Measurements from ENCODE around the gene FAM13B.

The FAM13B gene

GRCh38 chr5:137938751-137939143, 94.1 kb downstream of the FAM13B start:
- Histone ChIP-seq H3K9me3 (ENCODE audit: control insufficient read depth, insufficient read depth, low read length) (no peaks in the 10 kb centered on the region), H3K27me3 (ENCODE audit: control insufficient read depth, low read length) (no peaks in the 10 kb centered on the region), H3K27ac (ENCODE audit: low read depth, low read length) (no peak overlapping the region), H3K4me2 (ENCODE audit: low read length) (no peak overlapping the region), H4K20me1 (ENCODE audit: control insufficient read depth, insufficient read depth, low read depth, low read length) (no peaks in the 10 kb centered on the region; the same call in 1 of the 2 replicates), H3K4me3 (ENCODE audit: low read length) (no peak overlapping the region), H3K4me1 (ENCODE audit: control insufficient read depth, low read length) (peaks cover 16% of the 10 kb centered on the region), H3F3A (ENCODE audit: control insufficient read depth, insufficient read depth) (no peaks in the 10 kb centered on the region), H3K79me2 (ENCODE audit: control insufficient read depth, low read length) (no peaks in the 10 kb centered on the region), H3K36me3 (ENCODE audit: control insufficient read depth, low read length) (peaks cover 61% of the 10 kb centered on the region), H3K9me2 (replicated peaks; ENCODE audit: control insufficient read depth, low read length) (no peaks in the 10 kb centered on the region)
- TF ChIP-seq CTCF (IDR thresholded peaks at IDR 0.05; ENCODE audit: low read depth, low read length, poor library complexity, severe bottlenecking) = no peak
- no peak for TF ChIP-seq EZH2phosphoT487 (IDR thresholded peaks at IDR 0.05; ENCODE audit: borderline replicate concordance, low read length)

GRCh38 chr5:137937994-137938750, 94.7 kb downstream of the FAM13B start:
- H3F3A ChIP-seq (ENCODE audit: control insufficient read depth, insufficient read depth) = no peaks in the 10 kb centered on the region
- no peaks in the 10 kb centered on the region for H3K9me2 ChIP-seq (replicated peaks; ENCODE audit: control insufficient read depth, low read length)
- no peak overlapping the region for H3K27ac ChIP-seq (ENCODE audit: low read depth, low read length)
- H3K36me3 ChIP-seq (ENCODE audit: control insufficient read depth, low read length) = peaks cover 57% of the 10 kb centered on the region
- peaks cover 16% of the 10 kb centered on the region for H3K4me1 ChIP-seq (ENCODE audit: control insufficient read depth, low read length)
- no peaks in the 10 kb centered on the region for H3K79me2 ChIP-seq (ENCODE audit: control insufficient read depth, low read length)
- no peak for TF ChIP-seq CTCF (IDR thresholded peaks at IDR 0.05; ENCODE audit: low read depth, low read length, poor library complexity, severe bottlenecking)
- TF ChIP-seq EZH2phosphoT487 (IDR thresholded peaks at IDR 0.05; ENCODE audit: borderline replicate concordance, low read length) = no peak
- H4K20me1 ChIP-seq (ENCODE audit: control insufficient read depth, insufficient read depth, low read depth, low read length) = no peaks in the 10 kb centered on the region; the same call in 1 of the 2 replicates
- no peak overlapping the region for H3K4me3 ChIP-seq (ENCODE audit: low read length)
- no peaks in the 10 kb centered on the region for H3K9me3 ChIP-seq (ENCODE audit: control insufficient read depth, insufficient read depth, low read length)
- no peaks in the 10 kb centered on the region for H3K27me3 ChIP-seq (ENCODE audit: control insufficient read depth, low read length)
- no peak overlapping the region for H3K4me2 ChIP-seq (ENCODE audit: low read length)

- H3K27me3 ChIP-seq (ENCODE audit: control insufficient read depth, low read length) = no peaks in the 10 kb centered on the region
- no peak overlapping the region for H3K4me3 ChIP-seq (ENCODE audit: low read length)
- peaks cover 16% of the 10 kb centered on the region for H3K4me1 ChIP-seq (ENCODE audit: control insufficient read depth, low read length)
- no peaks in the 10 kb centered on the region for H3K79me2 ChIP-seq (ENCODE audit: control insufficient read depth, low read length)
- no peak overlapping the region for H3K4me2 ChIP-seq (ENCODE audit: low read length)
- peaks cover 6% of the 10 kb centered on the region; the same call in 1 of the 2 replicates for H3F3A ChIP-seq (ENCODE audit: control insufficient read depth, insufficient read depth)
- peaks cover 36% of the 10 kb centered on the region for H3K36me3 ChIP-seq (ENCODE audit: control insufficient read depth, low read length)
- TF ChIP-seq EZH2phosphoT487 (IDR thresholded peaks at IDR 0.05; ENCODE audit: borderline replicate concordance, low read length) (no peak), CTCF (IDR thresholded peaks at IDR 0.05; ENCODE audit: low read depth, low read length, poor library complexity, severe bottlenecking) (no peak)
- H4K20me1 ChIP-seq (ENCODE audit: control insufficient read depth, insufficient read depth, low read depth, low read length) = no peaks in the 10 kb centered on the region
- H3K9me2 ChIP-seq (replicated peaks; ENCODE audit: control insufficient read depth, low read length) = no peaks in the 10 kb centered on the region
- H3K9me3 ChIP-seq (ENCODE audit: control insufficient read depth, insufficient read depth, low read length) = no peaks in the 10 kb centered on the region
- no peak overlapping the region for H3K27ac ChIP-seq (ENCODE audit: low read depth, low read length)
Observed at GRCh38 chr5:137935694-137936093, 97.2 kb downstream of the FAM13B start.

Measured in DOHH2 (cell line).